Panc1 (cell line): ENCODE data around the gene ANKEF1. TPM values are rescaled to one million over a fixed set of nuclear protein-coding genes. Genes with fewer than 3 reads are reported as not detected.
A peak's percentile ranks its signal among the peaks of the same experiment; 100 is the strongest.

ENCODE experiments used
- ATAC-seq: fragments of 200-7000 bp; cut with Tn5 transposase; 2 replicates; pipeline ENCODE4 v1.9.1; 2020; ENCODE audit warnings: mild to moderate bottlenecking, moderate library complexity
- BruUV-seq: library from RNA; stranded (reverse); fragments of 400-500 nt; replicated peaks from 2 replicates; lab custom pipeline; 2021; lab: Mats Ljungman, UMichigan
- CTCF ChIA-PET: fragments of 300-600 bp; sonication (Branson Sonifier 250); formaldehyde crosslinking; loops from one replicate; lab custom pipeline; 2022; ENCODE audit warnings: antibody characterized with exemption; lab: Charles Lee
- POLR2A ChIA-PET: fragments of 300-600 bp; sonication (Branson Sonifier 250); formaldehyde crosslinking; loops from one replicate; lab custom pipeline; 2022; ENCODE audit warnings: antibody characterized with exemption; lab: Charles Lee
- DNase-seq: peaks from one replicate; pipeline ENCODE4 v3.0.0-alpha.2; 2010; ENCODE audit warnings: low read depth, low spot score
- H3K27ac ChIP-seq: 2 replicates; pipeline ENCODE4 v1.5.1; 2011; ENCODE audit warnings: mild to moderate bottlenecking, low read length, inconsistent platforms
- H3K27me3 ChIP-seq: fragments of 200-500 bp; sonication (Bioruptor generic); 2 replicates; pipeline ENCODE4 v1.6.0; 2014; ENCODE audit warnings: low read length, inconsistent platforms; ENCODE audit not compliant: control insufficient read depth, insufficient read depth
- H3K36me3 ChIP-seq: fragments of 200-500 bp; sonication (Bioruptor generic); 2 replicates; pipeline ENCODE4 v1.5.1; 2014; ENCODE audit warnings: inconsistent platforms, mild to moderate bottlenecking, low read length, moderate library complexity; ENCODE audit not compliant: control insufficient read depth, insufficient read depth
- H3K4me1 ChIP-seq: 2 replicates; pipeline ENCODE4 v1.5.1; 2011; ENCODE audit warnings: inconsistent platforms, mild to moderate bottlenecking, low read length, moderate library complexity; ENCODE audit not compliant: control insufficient read depth, insufficient read depth
- H3K4me3 ChIP-seq, 2 experiments: 2 replicates each; pipeline ENCODE4 v1.5.1; 2011 to 2012; ENCODE audit warnings: low read depth in 2 of 2, low read length in 2 of 2, mild to moderate bottlenecking in 2 of 2, inconsistent platforms in 1 of 2, moderate library complexity in 1 of 2
- H3K9me3 ChIP-seq: fragments of 200-500 bp; sonication (Bioruptor generic); 2 replicates; pipeline ENCODE4 v1.5.1; 2014; ENCODE audit warnings: low read depth, mild to moderate bottlenecking, inconsistent platforms, low read length, moderate library complexity; ENCODE audit not compliant: control insufficient read depth, insufficient read depth
- CTCF ChIP-seq: fragments of 450-650 bp; IDR thresholded peaks from 2 replicates; pipeline ENCODE4 v1.5.1; 2017; ENCODE audit warnings: mild to moderate bottlenecking
- POLR2AphosphoS5 ChIP-seq: IDR thresholded peaks from 2 replicates; pipeline ENCODE4 v1.6.1; 2012; ENCODE audit warnings: mild to moderate bottlenecking, low read depth, low read length, moderate library complexity
- REST ChIP-seq, 2 experiments: IDR thresholded peaks; 2 replicates each; pipeline ENCODE4 v1.6.1; 2011 to 2012; ENCODE audit warnings: low read depth in 2 of 2, control low read depth in 1 of 2, low read length in 1 of 2, mild to moderate bottlenecking in 1 of 2, moderate library complexity in 1 of 2; ENCODE audit not compliant: insufficient read depth in 1 of 2
- SIN3A ChIP-seq: IDR thresholded peaks from 2 replicates; pipeline ENCODE4 v1.6.1; 2012; ENCODE audit warnings: low read depth, mild to moderate bottlenecking, low read length, moderate library complexity, borderline replicate concordance; ENCODE audit not compliant: insufficient read depth
- TCF7L2 ChIP-seq: IDR thresholded peaks from 2 replicates; pipeline ENCODE4 v1.6.1; 2011; ENCODE audit warnings: mild to moderate bottlenecking, low read depth, low read length, inconsistent platforms
- in situ Hi-C: cut with HindIII; loops from 2 replicates; pipeline ENCODE4 v1.10.0; 2016; ENCODE audit warnings: low sequenced_read_pairs, low pct_unique_long_range_greater_than_20kb
- intact Hi-C: fragments of 100-400 bp; cut with micrococcal nuclease; formaldehyde crosslinking; loops from one replicate; pipeline ENCODE4 v1.10.0; 2022; ENCODE audit not compliant: unreplicated experiment
- total RNA-seq: library from RNA; stranded (reverse); gene quantifications from one replicate; pipeline ENCODE4 v1.2.1, GENCODE V29; 2021; ENCODE audit not compliant: unreplicated experiment

Gene ANKEF1
- total RNA-seq, 1 experiment from 2014 or later: 6.3 TPM

- Histone ChIP-seq H3K27me3 (no peaks in the 10 kb centered on the region), H3K4me3 (no peak overlapping the region), H3K36me3 (no peaks in the 10 kb centered on the region), H3K4me1 (peaks cover 4% of the 10 kb centered on the region; the same call in 1 of the 2 replicates), H3K27ac (no peak overlapping the region), H3K9me3 (no peaks in the 10 kb centered on the region)
- ChIA-PET POLR2A (no interaction called here), CTCF (interaction anchor here (1.1 to 2.0 kb wide), 4 partner anchors 14 to 473 kb away, joined by 3 to 8 read pairs (median 6); no protein-coding TSS in a partner anchor)
- in situ Hi-C loops (no loop called here), intact Hi-C loops (loop anchor here (1.0 to 2.0 kb wide), 2 partner anchors 112 to 472 kb away; no protein-coding TSS in a partner anchor)
- DNase-seq (peak; percentile 48), ATAC-seq (peak; percentile 85)
- BruUV-seq: no TSS peak
- TF ChIP-seq SIN3A (no peak), REST (IDR thresholded peaks at IDR 0.05; ENCODE audit: insufficient read depth in 1 of 2, low read depth in 2 of 2, low read length in 1 of 2) (no peak), TCF7L2 (no peak), POLR2AphosphoS5 (no peak), CTCF (peak; percentile 86)
Observed at GRCh38 chr20:10090588-10091166, 55.9 kb downstream of the ANKEF1 start.

- H3K4me3 ChIP-seq: no peak overlapping the region; a peak in 1 of 4 replicates
- no TSS peak for BruUV-seq
- in situ Hi-C loops (no loop called here), intact Hi-C loops (no loop called here)
- CTCF ChIA-PET: no interaction called here
- POLR2A ChIA-PET: no interaction called here
- H3K27me3 ChIP-seq: no peaks in the 10 kb centered on the region
- H3K9me3 ChIP-seq: no peaks in the 10 kb centered on the region
- H3K4me1 ChIP-seq: peaks cover 4% of the 10 kb centered on the region; the same call in 1 of the 2 replicates
- no peak overlapping the region for H3K27ac ChIP-seq
- TF ChIP-seq CTCF (no peak), TCF7L2 (no peak), REST (IDR thresholded peaks at IDR 0.05; ENCODE audit: insufficient read depth in 1 of 2, low read depth in 2 of 2, low read length in 1 of 2) (no peak), SIN3A (no peak), POLR2AphosphoS5 (no peak)
- DNase-seq (no peak), ATAC-seq (peak; percentile 92)
- H3K36me3 ChIP-seq: no peaks in the 10 kb centered on the region
Observed at GRCh38 chr20:10093087-10093591, 58.4 kb downstream of the ANKEF1 start.
